ENCODE results near the gene CCDC183. TPM values are rescaled to one million over a fixed set of nuclear protein-coding genes. Genes with fewer than 3 reads are reported as not detected.
"Not testable (repeated sequence)": the region's sequence is repeated elsewhere in the genome, so short reads cannot be mapped to it uniquely, and the experiment has no call there.

Gene CCDC183
- total RNA-seq, 2 experiments from 2014 or later: 0.43 TPM; not detected in 1

- Mint-ChIP-seq H3K9me3 (no peaks in the 10 kb centered on the region), H3K36me3 (peaks cover 2% of the 10 kb centered on the region), H3K27me3 (no peaks in the 10 kb centered on the region), H3K4me3 (no peak overlapping the region), H3K27ac (no peak overlapping the region), H3K4me1 (no peaks in the 10 kb centered on the region)
- no peak for DNase-seq
Observed at GRCh38 chr9:136829981-136830885, 34.1 kb downstream of the CCDC183 start.

- H3K27me3 Mint-ChIP-seq: no peaks in the 10 kb centered on the region
- no peak for DNase-seq
- no peaks in the 10 kb centered on the region for H3K9me3 Mint-ChIP-seq
- H3K36me3 Mint-ChIP-seq: peaks cover 2% of the 10 kb centered on the region
- no peak overlapping the region for H3K4me3 Mint-ChIP-seq
- H3K27ac Mint-ChIP-seq: no peak overlapping the region
- H3K4me1 Mint-ChIP-seq: no peaks in the 10 kb centered on the region
Observed at GRCh38 chr9:136831002-136831719, 35.0 kb downstream of the CCDC183 start.

- DNase-seq: no peak
- Mint-ChIP-seq H3K36me3 (peaks cover 2% of the 10 kb centered on the region), H3K9me3 (no peaks in the 10 kb centered on the region), H3K4me1 (no peaks in the 10 kb centered on the region), H3K27ac (no peak overlapping the region), H3K4me3 (no peak overlapping the region), H3K27me3 (no peaks in the 10 kb centered on the region)
Observed at GRCh38 chr9:136831720-136832104, 35.6 kb downstream of the CCDC183 start.

- no peaks in the 10 kb centered on the region for H3K27me3 Mint-ChIP-seq
Observed at GRCh38 chr9:136832581-136832980, 36.4 kb downstream of the CCDC183 start.

GRCh38 chr9:136833381-136834048, 37.4 kb downstream of the CCDC183 start:
- not testable (repeated sequence) for H3K9me3 Mint-ChIP-seq, H3K4me1 Mint-ChIP-seq, H3K36me3 Mint-ChIP-seq, DNase-seq, H3K27me3 Mint-ChIP-seq, H3K4me3 Mint-ChIP-seq, H3K27ac Mint-ChIP-seq

More at GRCh38 chr9:136832581-136832980, 36.4 kb downstream of the CCDC183 start:
- H3K9me3 Mint-ChIP-seq: no peaks in the 10 kb centered on the region
- H3K4me3 Mint-ChIP-seq: no peak overlapping the region
- peaks cover 2% of the 10 kb centered on the region for H3K36me3 Mint-ChIP-seq
- no peak overlapping the region for H3K27ac Mint-ChIP-seq
- no peak for DNase-seq
- H3K4me1 Mint-ChIP-seq: no peaks in the 10 kb centered on the region

- peaks cover 6% of the 10 kb centered on the region for H3K36me3 Mint-ChIP-seq
- H3K9me3 Mint-ChIP-seq: no peaks in the 10 kb centered on the region
- H3K27me3 Mint-ChIP-seq: no peaks in the 10 kb centered on the region
- no peak overlapping the region for H3K27ac Mint-ChIP-seq
- DNase-seq: no peak
- H3K4me1 Mint-ChIP-seq: no peaks in the 10 kb centered on the region
- H3K4me3 Mint-ChIP-seq: no peak overlapping the region
Observed at GRCh38 chr9:136835162-136835931, 39.2 kb downstream of the CCDC183 start.

GRCh38 chr9:136835932-136836904, 40.1 kb downstream of the CCDC183 start:
- no peaks in the 10 kb centered on the region for H3K27me3 Mint-ChIP-seq
- peaks cover 6% of the 10 kb centered on the region for H3K36me3 Mint-ChIP-seq
- DNase-seq: no peak
- H3K4me1 Mint-ChIP-seq: no peaks in the 10 kb centered on the region
- no peaks in the 10 kb centered on the region for H3K9me3 Mint-ChIP-seq
- H3K27ac Mint-ChIP-seq: no peak overlapping the region
- H3K4me3 Mint-ChIP-seq: no peak overlapping the region

GRCh38 chr9:136837146-136837855, 41.2 kb downstream of the CCDC183 start:
- peaks cover 6% of the 10 kb centered on the region for H3K36me3 Mint-ChIP-seq
- DNase-seq: no peak
- H3K27me3 Mint-ChIP-seq: no peaks in the 10 kb centered on the region
- H3K27ac Mint-ChIP-seq: no peak overlapping the region
- H3K9me3 Mint-ChIP-seq: no peaks in the 10 kb centered on the region
- no peak overlapping the region for H3K4me3 Mint-ChIP-seq
- peaks cover 2% of the 10 kb centered on the region for H3K4me1 Mint-ChIP-seq

- not testable (repeated sequence) for H3K4me1 Mint-ChIP-seq, H3K9me3 Mint-ChIP-seq, H3K27ac Mint-ChIP-seq
Observed at GRCh38 chr9:136837856-136838277, 41.7 kb downstream of the CCDC183 start.

GRCh38 chr9:136838314-136839228, 42.4 kb downstream of the CCDC183 start:
- Mint-ChIP-seq H3K4me3 (no peak overlapping the region), H3K27me3 (no peaks in the 10 kb centered on the region), H3K27ac (no peak overlapping the region), H3K36me3 (peaks cover 6% of the 10 kb centered on the region), H3K4me1 (peaks cover 6% of the 10 kb centered on the region), H3K9me3 (no peaks in the 10 kb centered on the region)
- no peak for DNase-seq

More at GRCh38 chr9:136837856-136838277, 41.7 kb downstream of the CCDC183 start:
- not testable (repeated sequence) for DNase-seq, H3K36me3 Mint-ChIP-seq, H3K4me3 Mint-ChIP-seq, H3K27me3 Mint-ChIP-seq

- H3K4me3 Mint-ChIP-seq: no peak overlapping the region
Observed at GRCh38 chr9:136839229-136840139, 43.3 kb downstream of the CCDC183 start.

More at GRCh38 chr9:136839229-136840139, 43.3 kb downstream of the CCDC183 start:
- no peak for DNase-seq
- no peak overlapping the region for H3K27ac Mint-ChIP-seq
- H3K36me3 Mint-ChIP-seq: peaks cover 6% of the 10 kb centered on the region
- H3K4me1 Mint-ChIP-seq: peaks cover 7% of the 10 kb centered on the region
- H3K27me3 Mint-ChIP-seq: no peaks in the 10 kb centered on the region
- H3K9me3 Mint-ChIP-seq: no peaks in the 10 kb centered on the region

Measured in activated naive CD8-positive, alpha-beta T cell treated with anti-CD3 and anti-CD28 coated beads for 36 hours (primary cell).